PFSK-1 (cell line): ENCODE data around the gene SIRT3.

Experiments used
- SIN3A ChIP-seq: IDR thresholded peaks from 2 replicates; pipeline ENCODE4 v1.6.1; 2012; ENCODE audit warnings: mild to moderate bottlenecking, low read length, moderate library complexity, borderline replicate concordance; ENCODE audit not compliant: insufficient read depth
- TAF1 ChIP-seq: IDR thresholded peaks from 2 replicates; pipeline ENCODE4 v1.6.1; 2012; ENCODE audit warnings: low read length, control low read depth, borderline replicate concordance; ENCODE audit not compliant: insufficient read depth

- TF ChIP-seq SIN3A = no peak
- TF ChIP-seq TAF1 = no peak
Measured at GRCh38 chr11:218815-219593, 17.1 kb downstream of the SIRT3 start.
